B cell (primary cell): Measurements from ENCODE around the gene HILPDA. TPM values are rescaled to one million over a fixed set of nuclear protein-coding genes. Genes with fewer than 3 reads are reported as not detected.

ENCODE experiments used
- ATAC-seq: fragments of 200-7000 bp; cut with Tn5 transposase; one replicate; pipeline ENCODE4 v1.10.0; 2021; ENCODE audit warnings: low read depth, mild to moderate bottlenecking, moderate number of reproducible peaks, moderate library complexity
- CTCF ChIA-PET: fragments of 350-600 bp; sonication (Branson Sonifier 250); formaldehyde crosslinking; loops from one replicate; lab custom pipeline; 2021; ENCODE audit warnings: antibody characterized with exemption, inconsistent platforms; lab: Charles Lee
- POLR2A ChIA-PET: fragments of 350-600 bp; sonication (Branson Sonifier 250); formaldehyde crosslinking; loops from one replicate; lab custom pipeline; 2021; ENCODE audit warnings: antibody characterized with exemption; lab: Charles Lee
- DNase-seq: peaks from one replicate; pipeline ENCODE4 v3.0.0; 2013
- H2AFZ ChIP-seq: 2 replicates; pipeline ENCODE4 v1.6.1; 2012; ENCODE audit warnings: mild to moderate bottlenecking, low read depth, low read length; ENCODE audit not compliant: insufficient read depth, poor library complexity, severe bottlenecking
- H3K27ac ChIP-seq, 2 donors: 1 replicate in 1 of 2; 2 replicates in 1 of 2; pipeline ENCODE4 v1.5.1; 2012 to 2013; ENCODE audit warnings: low read length in 2 of 2, mild to moderate bottlenecking in 2 of 2, moderate library complexity in 1 of 2
- H3K27me3 ChIP-seq, 4 experiments: fragments of 200-600 bp in 1 of 4; sonication (generic) in 1 of 4; replicated peaks in 1 of 4; 1 replicate in 2 of 4; 2 replicates in 2 of 4; pipeline versions ENCODE4 v1.6.1 to v1.7.0; 2013 to 2016; ENCODE audit warnings: low read length in 3 of 4, mild to moderate bottlenecking in 2 of 4, mixed read lengths in 1 of 4, moderate library complexity in 1 of 4; ENCODE audit not compliant: insufficient read depth in 4 of 4, control insufficient read depth in 3 of 4; ENCODE audit errors: control extremely low read depth in 1 of 4
- H3K36me3 ChIP-seq, 2 experiments: replicated peaks in 1 of 2; 1 replicate in 1 of 2; 2 replicates in 1 of 2; pipeline versions ENCODE4 v1.6.1 to v1.7.1; 2013; ENCODE audit warnings: low read length in 1 of 2; ENCODE audit not compliant: insufficient read depth in 2 of 2, control insufficient read depth in 1 of 2; ENCODE audit errors: control extremely low read depth in 1 of 2, extremely low read depth in 1 of 2
- H3K4me1 ChIP-seq, 2 donors: fragments of 200-600 bp in 1 of 2; sonication (generic) in 1 of 2; 1 replicate in 1 of 2; 2 replicates in 1 of 2; pipeline versions ENCODE4 v1.5.1 to v1.6.1; 2013 to 2017; ENCODE audit warnings: low read length in 2 of 2; ENCODE audit not compliant: control insufficient read depth in 2 of 2, insufficient read depth in 2 of 2
- H3K4me2 ChIP-seq: replicated peaks from 2 replicates; pipeline ENCODE3; 2012; ENCODE audit warnings: mild to moderate bottlenecking, low read depth, low read length; ENCODE audit not compliant: poor library complexity, severe bottlenecking
- H3K4me3 ChIP-seq, 5 experiments: fragments of 200-600 bp in 1 of 5; sonication (generic) in 1 of 5; 1 replicate in 3 of 5; 2 replicates in 2 of 5; pipeline versions ENCODE4 v1.5.1 to v1.7.0; 2011 to 2016; ENCODE audit warnings: low read length in 4 of 5, mild to moderate bottlenecking in 4 of 5, low read depth in 2 of 5, control low read depth in 1 of 5, moderate library complexity in 1 of 5; ENCODE audit not compliant: insufficient read depth in 1 of 5; ENCODE audit errors: control extremely low read depth in 1 of 5, extremely low read depth in 1 of 5
- H3K79me2 ChIP-seq: fragments of 200-600 bp; sonication (generic); one replicate; pipeline ENCODE4 v1.6.0; 2016; ENCODE audit warnings: low read length; ENCODE audit not compliant: control insufficient read depth, insufficient read depth
- H3K9ac ChIP-seq: fragments of 200-600 bp; sonication (generic); 2 replicates; pipeline ENCODE4 v1.6.1; 2017; ENCODE audit warnings: mild to moderate bottlenecking, low read length, moderate library complexity
- H3K9me3 ChIP-seq, 3 donors: one replicate each; pipeline versions ENCODE4 v1.6.1 to v1.7.1; 2013; ENCODE audit warnings: low read length in 2 of 3; ENCODE audit not compliant: control insufficient read depth in 2 of 3, insufficient read depth in 1 of 3; ENCODE audit errors: control extremely low read depth in 1 of 3
- H4K20me1 ChIP-seq: 2 replicates; pipeline ENCODE4 v1.6.0; 2012; ENCODE audit warnings: mild to moderate bottlenecking, low read length; ENCODE audit not compliant: insufficient read depth, control insufficient read depth, poor library complexity, severe bottlenecking
- H3K27ac Mint-ChIP-seq: one replicate; pipeline ENCODE4 v1.8.0; 2021; ENCODE audit warnings: mixed read lengths
- H3K27me3 Mint-ChIP-seq: one replicate; pipeline ENCODE4 v1.8.0; 2021; ENCODE audit warnings: mixed read lengths
- H3K4me1 Mint-ChIP-seq: one replicate; pipeline ENCODE4 v1.8.0; 2021; ENCODE audit warnings: mixed read lengths
- H3K4me3 Mint-ChIP-seq: one replicate; pipeline ENCODE4 v1.8.0; 2021; ENCODE audit warnings: mixed read lengths
- H3K9me3 Mint-ChIP-seq: one replicate; pipeline ENCODE4 v1.8.0; 2022; ENCODE audit warnings: mixed read lengths; ENCODE audit not compliant: insufficient read depth
- CTCF ChIP-seq: fragments of 200-600 bp; IDR thresholded peaks from one replicate; pipeline ENCODE4 v1.8.0; 2022; ENCODE audit warnings: antibody characterized with exemption, mild to moderate bottlenecking
- EZH2 ChIP-seq: IDR thresholded peaks from 2 replicates; pipeline ENCODE4 v1.6.1; 2012; ENCODE audit warnings: borderline replicate concordance, low read depth, mild to moderate bottlenecking, moderate library complexity, low read length; ENCODE audit not compliant: insufficient read depth, poor library complexity, severe bottlenecking
- WGBS: methylation state at CpG from one replicate; pipeline ENCODE4 v1.1.5; 2013; ENCODE audit warnings: missing lambda C conversion rate; ENCODE audit not compliant: insufficient coverage; 5-methylcytosine and 5-hydroxymethylcytosine counted together
- intact Hi-C: fragments of 100-400 bp; cut with micrococcal nuclease; formaldehyde crosslinking; loops from one replicate; pipeline ENCODE4 v1.10.0; 2022
- polyA plus RNA-seq: library from polyadenylated mRNA; depleted of rRNA; stranded (reverse); fragments of >200 nt; gene quantifications from 2 replicates; pipeline ENCODE4 v1.2.3, GENCODE V29; 2012
- total RNA-seq, 2 donors: library from RNA; stranded (reverse); fragments of 120-200 nt in 1 of 2; gene quantifications; 1 replicate in 1 of 2; 2 replicates in 1 of 2; pipeline versions ENCODE4 v1.2.3 to v1.2.4, GENCODE V29; 2013 to 2022

The HILPDA gene
- total and polyA plus RNA-seq, 2 donors (not counting 1 experiment from before 2014, with no cell fraction given): 6.5 to 10.1 TPM

- Mint-ChIP-seq H3K27ac (no peak overlapping the region), H3K27me3 (no peaks in the 10 kb centered on the region), H3K4me3 (no peak overlapping the region), H3K9me3 (no peaks in the 10 kb centered on the region), H3K4me1 (peaks cover 13% of the 10 kb centered on the region)
- no peak overlapping the region for H2AFZ ChIP-seq
- H3K27ac ChIP-seq: no peak overlapping the region
- intact Hi-C loops: loop anchor here (10.0 kb wide), 1 partner anchor 282 kb away; the partner anchor contains the start of gene CALU
- H3K36me3 ChIP-seq: no peaks in the 10 kb centered on the region
- peaks cover 18% of the 10 kb centered on the region for H3K79me2 ChIP-seq
- WGBS: no CpG with 5 or more reads among the region's 1 CpG
- ATAC-seq (no peak), DNase-seq (no peak)
- H4K20me1 ChIP-seq: peaks cover 11% of the 10 kb centered on the region
- CTCF ChIA-PET: interaction anchor here (2.0 to 7.8 kb wide), 2 partner anchors 9 to 26 kb away, joined by 5 to 141 read pairs; no protein-coding TSS in a partner anchor
- POLR2A ChIA-PET: interaction anchor here (0.8 kb wide), 1 partner anchor 9 kb away, joined by 5 read pairs; no protein-coding TSS in a partner anchor
- H3K4me1 ChIP-seq: peaks cover 13 to 20% of the 10 kb centered on the region in 2 donors
- no peak for TF ChIP-seq EZH2
- H3K9me3 ChIP-seq: no peaks in the 10 kb centered on the region
- no peak overlapping the region for H3K4me3 ChIP-seq
- no peak overlapping the region for H3K4me2 ChIP-seq
- no peak overlapping the region for H3K9ac ChIP-seq
- H3K27me3 ChIP-seq: no peaks in the 10 kb centered on the region
Observed at GRCh38 chr7:128452552-128452951, 3.1 kb upstream of the HILPDA start.

GRCh38 chr7:128453836-128454804, 1.6 kb upstream of the HILPDA start:
- H3K27me3 ChIP-seq: no peaks in the 10 kb centered on the region
- 94% methylated on average over 19 of the region's 23 CpGs for WGBS
- no peaks in the 10 kb centered on the region for H3K9me3 ChIP-seq
- H2AFZ ChIP-seq: no peak overlapping the region
- Mint-ChIP-seq H3K9me3 (no peaks in the 10 kb centered on the region), H3K4me3 (peak overlapping the region; percentile 60), H3K4me1 (peaks cover 20% of the 10 kb centered on the region), H3K27me3 (no peaks in the 10 kb centered on the region), H3K27ac (peak overlapping the region; percentile 46)
- H3K4me2 ChIP-seq: peak overlapping the region; percentile 94
- no peak overlapping the region for H3K9ac ChIP-seq
- peaks cover 11% of the 10 kb centered on the region for H4K20me1 ChIP-seq
- POLR2A ChIA-PET: no interaction called here
- peaks cover 17 to 20% of the 10 kb centered on the region in 2 donors for H3K4me1 ChIP-seq
- no peaks in the 10 kb centered on the region for H3K36me3 ChIP-seq
- intact Hi-C loops: loop anchor here (2.0 to 10.0 kb wide), 2 partner anchors 77 to 281 kb away; partner anchors contain the start of gene CALU
- CTCF ChIA-PET: interaction anchor here (0.9 to 7.8 kb wide), 5 partner anchors 16 to 107 kb away, joined by 3 to 141 read pairs (median 4); no protein-coding TSS in a partner anchor
- no peak overlapping the region for H3K27ac ChIP-seq
- DNase-seq: no peak
- H3K4me3 ChIP-seq: no peak overlapping the region
- TF ChIP-seq CTCF: no peak
- no peak for TF ChIP-seq EZH2
- H3K79me2 ChIP-seq: peaks cover 18% of the 10 kb centered on the region
- ATAC-seq: no peak
